ENCODE results near the gene ARHGAP33. TPM values are rescaled to one million over a fixed set of nuclear protein-coding genes. Genes with fewer than 3 reads are reported as not detected.
"Not testable (repeated sequence)": the region's sequence is repeated elsewhere in the genome, so short reads cannot be mapped to it uniquely, and the experiment has no call there.

The ARHGAP33 gene
- total RNA-seq, 1 donor from 2014 or later = 13.1 TPM

DNA sequence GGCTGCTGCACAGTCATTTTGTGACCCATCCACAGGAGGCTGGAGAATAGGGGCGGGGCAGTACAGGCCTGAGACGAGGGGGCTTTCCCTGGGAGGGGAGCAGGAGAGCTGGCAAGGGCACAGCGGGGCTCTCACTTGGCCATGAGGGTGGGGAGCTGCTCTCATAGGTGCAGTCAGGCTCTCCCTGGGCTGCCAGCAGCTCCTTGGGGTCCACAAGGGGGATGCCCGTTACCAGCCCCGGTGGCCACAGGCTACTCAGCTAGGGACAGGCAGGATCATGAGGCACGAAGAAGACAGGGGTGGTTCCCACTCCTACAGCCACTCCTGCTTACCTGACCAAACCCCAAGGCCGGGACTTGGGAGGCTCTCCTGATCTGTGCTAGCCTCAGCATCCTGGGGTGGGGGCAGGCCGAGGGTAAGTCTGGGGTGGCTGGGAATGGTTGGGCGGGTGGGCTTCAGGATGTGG is 16.5 kb downstream of the ARHGAP33 start:
- H3K36me3 ChIP-seq = no peaks in the 10 kb centered on the region
- no peak overlapping the region for H3K27ac ChIP-seq
- no peaks in the 10 kb centered on the region for H3K4me1 ChIP-seq
- H3K27me3 ChIP-seq (ENCODE audit: low read depth) = peaks cover 7% of the 10 kb centered on the region
- intact Hi-C loops (cut with DNase I) = no loop called here
- no peak overlapping the region for H3K4me3 ChIP-seq
- ATAC-seq (no peak), DNase-seq (no peak)
- no peaks in the 10 kb centered on the region for H3K9me3 ChIP-seq
- TF ChIP-seq, protein P1, sequence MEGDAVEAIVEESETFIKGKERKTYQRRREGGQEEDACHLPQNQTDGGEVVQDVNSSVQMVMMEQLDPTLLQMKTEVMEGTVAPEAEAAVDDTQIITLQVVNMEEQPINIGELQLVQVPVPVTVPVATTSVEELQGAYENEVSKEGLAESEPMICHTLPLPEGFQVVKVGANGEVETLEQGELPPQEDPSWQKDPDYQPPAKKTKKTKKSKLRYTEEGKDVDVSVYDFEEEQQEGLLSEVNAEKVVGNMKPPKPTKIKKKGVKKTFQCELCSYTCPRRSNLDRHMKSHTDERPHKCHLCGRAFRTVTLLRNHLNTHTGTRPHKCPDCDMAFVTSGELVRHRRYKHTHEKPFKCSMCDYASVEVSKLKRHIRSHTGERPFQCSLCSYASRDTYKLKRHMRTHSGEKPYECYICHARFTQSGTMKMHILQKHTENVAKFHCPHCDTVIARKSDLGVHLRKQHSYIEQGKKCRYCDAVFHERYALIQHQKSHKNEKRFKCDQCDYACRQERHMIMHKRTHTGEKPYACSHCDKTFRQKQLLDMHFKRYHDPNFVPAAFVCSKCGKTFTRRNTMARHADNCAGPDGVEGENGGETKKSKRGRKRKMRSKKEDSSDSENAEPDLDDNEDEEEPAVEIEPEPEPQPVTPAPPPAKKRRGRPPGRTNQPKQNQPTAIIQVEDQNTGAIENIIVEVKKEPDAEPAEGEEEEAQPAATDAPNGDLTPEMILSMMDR (IDR thresholded peaks at IDR 0.05) = no peak

DNA sequence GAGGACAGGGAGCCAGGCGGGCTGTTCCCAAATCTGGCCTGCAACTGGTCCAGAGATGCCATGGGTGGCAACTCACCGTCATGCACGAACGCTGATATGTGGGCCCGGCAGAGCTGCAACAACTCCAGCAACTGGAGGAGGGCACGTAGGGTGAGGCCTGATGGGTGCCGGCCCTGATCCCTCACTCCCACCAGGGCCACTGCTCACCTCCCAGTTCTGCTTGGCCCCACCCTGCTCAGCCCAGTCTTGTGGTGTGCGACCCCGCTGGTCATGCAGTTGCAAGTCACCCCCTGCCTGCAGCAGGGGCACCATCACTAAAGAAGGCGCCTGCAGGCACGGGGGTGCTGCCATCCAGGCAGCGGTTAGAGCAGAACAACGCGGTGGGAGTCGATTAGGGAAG is 16.9 kb downstream of the ARHGAP33 start:
- Histone ChIP-seq H3K9me3 (no peaks in the 10 kb centered on the region), H3K4me3 (no peak overlapping the region), H3K4me1 (no peaks in the 10 kb centered on the region), H3K27me3 (ENCODE audit: low read depth) (peaks cover 12% of the 10 kb centered on the region), H3K36me3 (no peaks in the 10 kb centered on the region), H3K27ac (no peak overlapping the region)
- TF ChIP-seq, protein P1 (IDR thresholded peaks at IDR 0.05) = no peak
- DNase-seq = no peak
- intact Hi-C loops (cut with DNase I) = no loop called here
- ATAC-seq = no peak

DNA sequence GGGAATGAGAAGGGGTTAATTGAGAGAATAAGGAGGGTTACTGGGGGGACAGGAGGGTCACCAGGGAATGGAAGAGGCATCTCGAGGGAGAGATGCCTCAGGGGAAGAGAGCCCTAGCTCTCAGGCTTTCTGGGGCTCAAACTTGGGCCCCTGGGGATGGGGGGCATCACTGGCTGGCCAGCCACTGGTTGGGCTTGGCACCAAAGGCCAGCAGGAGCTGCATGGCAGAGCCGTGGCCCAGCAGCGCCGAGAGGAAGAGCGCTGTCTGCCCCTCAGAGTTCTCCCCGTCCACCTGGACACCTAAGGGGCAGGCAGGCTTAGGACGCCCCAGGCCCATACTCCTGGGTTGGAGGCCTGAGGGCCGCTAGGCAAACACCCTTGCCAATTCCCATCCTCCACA is 17.5 kb downstream of the ARHGAP33 start:
- intact Hi-C loops (cut with DNase I) = no loop called here

DNA sequence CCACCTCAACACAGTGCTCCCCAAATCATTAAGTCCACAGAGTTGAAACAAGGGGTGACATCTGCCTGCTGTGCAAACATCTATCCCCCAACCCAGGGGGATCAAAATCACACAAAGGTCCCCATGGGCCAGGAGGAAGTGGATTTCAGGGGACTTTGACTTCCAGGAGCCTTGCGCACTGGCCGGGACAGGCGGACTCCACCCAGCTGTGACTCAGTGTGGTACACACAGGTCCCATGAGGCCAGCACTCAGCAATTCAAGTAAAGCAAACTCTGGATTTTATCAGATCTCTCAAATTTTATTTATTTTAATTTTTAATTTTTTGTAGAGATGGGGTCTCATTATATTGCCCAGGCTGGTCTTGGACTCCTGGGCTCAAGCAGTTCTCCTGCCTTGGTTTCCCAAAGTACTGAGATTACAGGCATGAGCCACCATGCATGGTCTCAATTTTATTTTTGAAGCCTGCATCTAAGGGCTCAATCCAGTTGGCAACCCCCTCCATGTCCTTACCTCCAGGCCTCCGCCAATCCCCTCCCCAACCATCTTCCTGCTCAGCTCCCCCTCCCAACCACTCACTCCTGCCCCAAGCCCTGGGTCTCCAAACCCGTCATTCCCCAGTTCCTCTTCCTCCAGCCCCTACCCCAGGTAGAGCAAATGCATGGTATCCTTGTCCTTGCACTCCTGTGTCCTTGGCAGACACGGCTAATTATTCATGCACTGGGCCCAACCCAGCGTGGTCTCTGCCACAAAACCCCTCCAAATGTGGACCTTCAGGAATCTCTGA is 18.2 kb downstream of the ARHGAP33 start:
- H3K27me3 ChIP-seq (ENCODE audit: low read depth) = peaks cover 22% of the 10 kb centered on the region
- TF ChIP-seq, protein P1 (IDR thresholded peaks at IDR 0.05) = no peak
- no peak for ATAC-seq
- H3K9me3 ChIP-seq = no peaks in the 10 kb centered on the region
- DNase-seq = no peak
- H3K27ac ChIP-seq = no peak overlapping the region
- no peak overlapping the region for H3K4me3 ChIP-seq
- H3K36me3 ChIP-seq = no peaks in the 10 kb centered on the region
- intact Hi-C loops (cut with DNase I) = no loop called here
- H3K4me1 ChIP-seq = no peaks in the 10 kb centered on the region

More for the DNA sequence above, 17.5 kb downstream of the ARHGAP33 start:
- Histone ChIP-seq H3K4me3 (no peak overlapping the region), H3K36me3 (no peaks in the 10 kb centered on the region), H3K27ac (no peak overlapping the region), H3K4me1 (no peaks in the 10 kb centered on the region), H3K9me3 (no peaks in the 10 kb centered on the region), H3K27me3 (ENCODE audit: low read depth) (peaks cover 16% of the 10 kb centered on the region)
- DNase-seq = no peak
- ATAC-seq = no peak
- TF ChIP-seq, protein P1 (IDR thresholded peaks at IDR 0.05) = no peak

DNA sequence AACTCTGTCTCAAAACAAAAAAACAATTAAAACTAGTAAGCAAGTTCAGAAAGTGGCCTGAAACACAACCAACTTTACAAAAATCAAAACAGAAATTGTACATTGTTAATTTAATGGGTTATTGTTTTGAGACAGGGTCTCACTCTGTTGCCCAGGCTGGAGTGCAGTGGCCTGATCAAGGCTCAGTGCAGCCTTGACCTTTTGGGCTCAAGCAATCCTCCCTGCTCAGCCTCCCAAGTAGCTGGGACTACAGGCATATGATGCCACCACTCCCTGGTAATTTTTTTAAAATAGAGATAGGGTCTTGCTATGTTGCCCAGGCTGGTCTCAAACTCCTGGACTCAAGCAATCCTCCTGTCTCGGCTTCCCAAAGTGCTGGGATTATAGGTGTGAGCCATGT is 20.2 kb downstream of the ARHGAP33 start:
- H3K36me3 ChIP-seq; DNase-seq; ATAC-seq; H3K27ac ChIP-seq; H3K9me3 ChIP-seq; H3K4me1 ChIP-seq; intact Hi-C loops (cut with DNase I); H3K4me3 ChIP-seq: not testable (repeated sequence)
- H3K27me3 ChIP-seq (ENCODE audit: low read depth) = peaks cover 31% of the 10 kb centered on the region
